Measurements from ENCODE around the gene FBXO10.

DNA sequence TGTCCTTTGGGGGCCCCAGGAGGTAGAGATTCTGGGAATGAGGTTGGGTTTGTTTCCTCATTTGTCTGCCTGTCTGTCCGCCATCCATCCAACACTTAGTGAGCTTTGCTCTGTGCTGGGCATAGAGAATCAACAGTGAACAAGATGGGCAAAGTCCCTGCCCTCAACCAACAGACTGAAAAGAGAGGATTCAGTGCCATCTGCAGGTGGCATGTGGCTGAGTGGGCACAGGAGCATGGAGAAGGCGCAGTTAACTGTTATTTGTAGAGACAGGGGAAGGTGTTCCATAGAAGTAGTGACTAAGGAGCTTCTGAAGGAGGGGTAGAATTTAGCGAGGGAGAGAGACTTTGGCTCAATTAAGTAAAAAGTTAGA lies 67.4 kb downstream of the FBXO10 start:
- no peak for TF ChIP-seq POLR2A (IDR thresholded peaks at IDR 0.05)
- TF ChIP-seq, protein P1, sequence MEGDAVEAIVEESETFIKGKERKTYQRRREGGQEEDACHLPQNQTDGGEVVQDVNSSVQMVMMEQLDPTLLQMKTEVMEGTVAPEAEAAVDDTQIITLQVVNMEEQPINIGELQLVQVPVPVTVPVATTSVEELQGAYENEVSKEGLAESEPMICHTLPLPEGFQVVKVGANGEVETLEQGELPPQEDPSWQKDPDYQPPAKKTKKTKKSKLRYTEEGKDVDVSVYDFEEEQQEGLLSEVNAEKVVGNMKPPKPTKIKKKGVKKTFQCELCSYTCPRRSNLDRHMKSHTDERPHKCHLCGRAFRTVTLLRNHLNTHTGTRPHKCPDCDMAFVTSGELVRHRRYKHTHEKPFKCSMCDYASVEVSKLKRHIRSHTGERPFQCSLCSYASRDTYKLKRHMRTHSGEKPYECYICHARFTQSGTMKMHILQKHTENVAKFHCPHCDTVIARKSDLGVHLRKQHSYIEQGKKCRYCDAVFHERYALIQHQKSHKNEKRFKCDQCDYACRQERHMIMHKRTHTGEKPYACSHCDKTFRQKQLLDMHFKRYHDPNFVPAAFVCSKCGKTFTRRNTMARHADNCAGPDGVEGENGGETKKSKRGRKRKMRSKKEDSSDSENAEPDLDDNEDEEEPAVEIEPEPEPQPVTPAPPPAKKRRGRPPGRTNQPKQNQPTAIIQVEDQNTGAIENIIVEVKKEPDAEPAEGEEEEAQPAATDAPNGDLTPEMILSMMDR (IDR thresholded peaks at IDR 0.05), result no peak

All from lower leg skin (tissue), 3 donors.